D721Med (cell line): Measurements from ENCODE around the gene HTRA3.

Experiments
- DNase-seq: peaks from one replicate; pipeline ENCODE4 v3.0.0; 2011; ENCODE audit warnings: low spot score; ENCODE audit not compliant: insufficient read length
- FAIRE-seq: peaks from 2 replicates; lab custom pipeline; 2011; peaks lifted over from hg19 to GRCh38; lab: Jason Lieb, UNC
- CTCF ChIP-seq: IDR thresholded peaks from 2 replicates; pipeline ENCODE4 v1.5.1; 2012; ENCODE audit warnings: mild to moderate bottlenecking, control low read depth; ENCODE audit not compliant: insufficient read depth; ENCODE audit errors: missing control alignments

The HTRA3 gene

GRCh38 chr4:8343967-8344331, 74.4 kb downstream of the HTRA3 start:
- no peak for FAIRE-seq
- no peak for DNase-seq
- no peak for TF ChIP-seq CTCF

GRCh38 chr4:8344377-8344776, 74.8 kb downstream of the HTRA3 start:
- DNase-seq, result no peak
- TF ChIP-seq CTCF, result no peak
- no peak for FAIRE-seq

- TF ChIP-seq CTCF, result no peak
- FAIRE-seq (no peak), DNase-seq (no peak)
Measured at GRCh38 chr4:8345053-8345945, 75.7 kb downstream of the HTRA3 start.

GRCh38 chr4:8345946-8346814, 76.6 kb downstream of the HTRA3 start:
- no peak for DNase-seq
- FAIRE-seq, result no peak
- TF ChIP-seq CTCF, result no peak

DNA sequence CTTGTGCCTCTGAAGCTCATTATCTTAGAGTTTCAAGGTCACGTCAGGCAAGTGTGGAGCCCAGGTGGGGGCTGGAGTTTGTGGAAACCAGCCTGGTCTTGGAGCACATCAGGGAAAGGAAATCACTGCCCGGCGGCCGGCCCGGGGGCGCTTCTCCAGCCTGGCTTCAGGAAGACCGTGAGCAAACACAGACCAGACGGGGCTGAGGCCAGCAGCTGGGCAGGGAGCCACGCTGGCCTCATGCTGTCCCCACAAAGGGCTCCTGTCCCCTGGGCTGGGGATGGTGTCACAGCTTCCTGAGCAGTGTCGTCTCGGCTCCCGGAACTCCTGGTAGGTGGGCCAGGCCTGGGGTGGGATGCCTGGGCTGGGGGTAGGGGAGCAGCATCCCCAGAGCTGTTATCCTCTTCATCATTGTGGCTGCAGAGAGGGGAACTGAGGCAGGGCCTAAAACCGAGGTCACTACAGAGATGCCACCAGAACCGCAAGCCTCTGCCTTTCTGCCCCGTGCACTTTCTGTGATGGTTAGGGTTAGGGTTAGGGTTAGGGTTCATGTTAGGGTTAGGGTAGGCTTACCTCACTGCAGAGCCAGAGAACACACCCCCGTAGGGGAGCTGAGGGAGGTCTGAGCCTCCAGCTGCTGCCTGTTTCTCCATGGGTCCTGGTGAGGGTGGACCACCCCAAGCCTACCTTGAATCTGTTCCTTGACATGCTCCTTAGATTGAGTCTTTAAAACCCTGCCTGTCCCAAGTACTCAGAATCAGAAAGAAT, 77.5 kb downstream of the HTRA3 start:
- DNase-seq (no peak), FAIRE-seq (no peak)
- no peak for TF ChIP-seq CTCF

DNA sequence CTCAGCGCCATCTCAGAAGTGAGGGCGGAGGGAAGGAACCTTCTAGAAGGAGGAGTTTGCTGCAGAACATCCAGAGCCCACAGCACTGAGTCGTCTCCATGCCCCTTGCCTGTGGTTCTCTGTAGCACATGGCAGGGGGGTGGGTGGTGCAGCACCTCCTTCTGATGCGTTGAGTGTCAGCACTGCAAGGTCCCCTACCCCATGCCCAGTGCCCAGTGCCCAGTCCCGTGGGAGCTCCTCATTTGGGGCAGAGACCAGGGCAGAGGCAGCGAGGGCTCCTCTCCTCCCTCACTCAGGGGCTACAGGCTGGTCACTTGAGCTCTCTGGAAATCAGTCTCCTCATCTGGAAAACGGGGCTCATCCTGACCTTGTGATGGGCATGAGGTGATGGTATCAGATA, 78.1 kb downstream of the HTRA3 start:
- TF ChIP-seq CTCF, result no peak
- DNase-seq (no peak), FAIRE-seq (no peak)
